Fibroblast of lung (primary cell): ENCODE measurements around the gene CYLD. TPM values are rescaled to one million over a fixed set of nuclear protein-coding genes. Genes with fewer than 3 reads are reported as not detected.

Experiments
- DNase-seq, 2 donors: peaks; one replicate each; pipeline versions ENCODE4 v3.0.0 to v3.0.0-alpha.2; 2010; ENCODE audit warnings: low read depth in 2 of 2
- H2AFZ ChIP-seq: 2 replicates; pipeline ENCODE4 v1.5.1; 2012; ENCODE audit warnings: low read length, control low read depth, inconsistent platforms
- H3K27ac ChIP-seq: 2 replicates; pipeline ENCODE4 v1.5.1; 2011; ENCODE audit warnings: low read length, control low read depth; ENCODE audit not compliant: insufficient read depth
- H3K27me3 ChIP-seq: 2 replicates; pipeline ENCODE4 v1.5.1; 2011; ENCODE audit warnings: mild to moderate bottlenecking, low read length; ENCODE audit not compliant: control insufficient read depth, insufficient read depth
- H3K36me3 ChIP-seq: 2 replicates; pipeline ENCODE4 v1.5.1; 2011; ENCODE audit warnings: low read length; ENCODE audit not compliant: control insufficient read depth, insufficient read depth
- H3K4me1 ChIP-seq: 2 replicates; pipeline ENCODE4 v1.5.1; 2011; ENCODE audit warnings: low read length; ENCODE audit not compliant: control insufficient read depth, insufficient read depth; ENCODE audit errors: extremely low read depth
- H3K4me2 ChIP-seq: 2 replicates; pipeline ENCODE4 v1.5.1; 2011; ENCODE audit warnings: low read length, control low read depth; ENCODE audit not compliant: insufficient read depth; ENCODE audit errors: extremely low read depth
- H3K4me3 ChIP-seq, 4 experiments: fragments of 200-600 bp in 1 of 4; sonication (generic) in 1 of 4; replicated peaks in 1 of 4; 2 replicates each; pipeline ENCODE4 v1.5.1; 2011 to 2016; ENCODE audit warnings: low read length in 4 of 4, low read depth in 3 of 4, mild to moderate bottlenecking in 3 of 4, control low read depth in 2 of 4, inconsistent platforms in 1 of 4, mixed read lengths in 1 of 4; ENCODE audit not compliant: insufficient read depth in 1 of 4; ENCODE audit errors: control extremely low read depth in 1 of 4
- H3K79me2 ChIP-seq: 2 replicates; pipeline ENCODE4 v1.5.1; 2012; ENCODE audit warnings: mild to moderate bottlenecking, low read length, inconsistent platforms; ENCODE audit not compliant: control insufficient read depth, insufficient read depth
- H3K9ac ChIP-seq: 2 replicates; pipeline ENCODE4 v1.5.1; 2011; ENCODE audit warnings: mild to moderate bottlenecking, low read length, control low read depth; ENCODE audit not compliant: insufficient read depth
- H3K9me3 ChIP-seq: 2 replicates; pipeline ENCODE4 v1.5.1; 2012; ENCODE audit warnings: low read depth, low read length; ENCODE audit not compliant: control insufficient read depth, insufficient read depth
- H4K20me1 ChIP-seq: 2 replicates; pipeline ENCODE4 v1.5.1; 2011; ENCODE audit warnings: low read length; ENCODE audit not compliant: control insufficient read depth, insufficient read depth; ENCODE audit errors: extremely low read depth
- CTCF ChIP-seq, 2 donors: IDR thresholded peaks in 1 of 2; conservative IDR thresholded peaks in 1 of 2; 1 replicate in 1 of 2; 2 replicates in 1 of 2; pipeline ENCODE4 v1.5.1; 2011 to 2012; ENCODE audit warnings: low read length in 2 of 2, control low read depth in 1 of 2, inconsistent platforms in 1 of 2, low read depth in 1 of 2, mild to moderate bottlenecking in 1 of 2
- EZH2 ChIP-seq: IDR thresholded peaks from 2 replicates; pipeline ENCODE4 v1.5.1; 2012; ENCODE audit warnings: low read length, control low read depth, mild to moderate bottlenecking; ENCODE audit errors: missing control alignments
- polyA plus RNA-seq, 2 donors: library from polyadenylated mRNA; depleted of rRNA in 1 of 2; stranded (reverse) in 1 of 2; unstranded in 1 of 2; fragments of >200 nt; gene quantifications; 2 replicates each; pipeline ENCODE4 v1.2.1, GENCODE V29; 2011 to 2012; ENCODE audit warnings: missing spikeins in 1 of 2
- total RNA-seq: library from RNA; depleted of rRNA; stranded (reverse); fragments of >200 nt; gene quantifications from 2 replicates; pipeline ENCODE4 v1.2.1, GENCODE V29; 2014

The CYLD gene
- total and polyA plus RNA-seq, 2 donors (not counting 1 experiment from before 2014, with no cell fraction given) = 22.1 to 66.7 TPM

- Histone ChIP-seq H3K36me3 (no peaks in the 10 kb centered on the region), H3K4me3 (no peak overlapping the region), H3K4me2 (no peak overlapping the region), H3K4me1 (no peaks in the 10 kb centered on the region), H2AFZ (no peak overlapping the region), H3K27ac (no peak overlapping the region), H3K9ac (no peak overlapping the region), H3K27me3 (peaks cover 5% of the 10 kb centered on the region), H4K20me1 (no peaks in the 10 kb centered on the region), H3K79me2 (no peaks in the 10 kb centered on the region), H3K9me3 (no peaks in the 10 kb centered on the region)
- no peak for TF ChIP-seq EZH2
- DNase-seq = no peak
Measured at GRCh38 chr16:50733468-50733867, 8.4 kb upstream of the CYLD start.

GRCh38 chr16:50735629-50736122 lies 6.2 kb upstream of the CYLD start:
- Histone ChIP-seq H4K20me1 (no peaks in the 10 kb centered on the region), H3K4me1 (no peaks in the 10 kb centered on the region), H3K36me3 (no peaks in the 10 kb centered on the region), H3K4me3 (no peak overlapping the region), H3K27ac (no peak overlapping the region), H3K27me3 (peaks cover 5% of the 10 kb centered on the region), H2AFZ (no peak overlapping the region), H3K9me3 (no peaks in the 10 kb centered on the region), H3K4me2 (no peak overlapping the region), H3K79me2 (no peaks in the 10 kb centered on the region), H3K9ac (no peak overlapping the region)
- DNase-seq = no peak
- TF ChIP-seq EZH2 (no peak), CTCF (conservative IDR thresholded peaks at IDR 0.05 in 1 of 2, IDR thresholded peaks at IDR 0.05 in 1 of 2; ENCODE audit: low read depth in 1 of 2, low read length in 2 of 2) (no peak)

GRCh38 chr16:50736448-50736847 lies 5.4 kb upstream of the CYLD start:
- Histone ChIP-seq H3K36me3 (no peaks in the 10 kb centered on the region), H3K4me3 (no peak overlapping the region), H3K9ac (no peak overlapping the region), H3K4me1 (no peaks in the 10 kb centered on the region), H4K20me1 (no peaks in the 10 kb centered on the region), H3K4me2 (no peak overlapping the region), H3K9me3 (no peaks in the 10 kb centered on the region), H3K27me3 (peaks cover 5% of the 10 kb centered on the region), H3K27ac (no peak overlapping the region), H2AFZ (no peak overlapping the region), H3K79me2 (no peaks in the 10 kb centered on the region)
- DNase-seq = no peak
- TF ChIP-seq CTCF (conservative IDR thresholded peaks at IDR 0.05 in 1 of 2, IDR thresholded peaks at IDR 0.05 in 1 of 2; ENCODE audit: low read depth in 1 of 2, low read length in 2 of 2) = no peak
- no peak for TF ChIP-seq EZH2
